GM18505 (cell line): Measurements from ENCODE around the gene SLC22A25.
"Not testable (repeated sequence)": the region's sequence is repeated elsewhere in the genome, so short reads cannot be mapped to it uniquely, and the experiment has no call there.

Experiments used
- ATAC-seq: cut with Tn5 transposase; IDR thresholded peaks from one replicate; pipeline ENCODE4 v1.9.1; 2021; ENCODE audit not compliant: unreplicated experiment
- POLR2A ChIP-seq: IDR thresholded peaks from 4 replicates; pipeline ENCODE4 v1.6.1; 2011; ENCODE audit warnings: borderline replicate concordance; ENCODE audit not compliant: insufficient read depth, insufficient read length; ENCODE audit errors: extremely low read depth

Gene SLC22A25

DNA sequence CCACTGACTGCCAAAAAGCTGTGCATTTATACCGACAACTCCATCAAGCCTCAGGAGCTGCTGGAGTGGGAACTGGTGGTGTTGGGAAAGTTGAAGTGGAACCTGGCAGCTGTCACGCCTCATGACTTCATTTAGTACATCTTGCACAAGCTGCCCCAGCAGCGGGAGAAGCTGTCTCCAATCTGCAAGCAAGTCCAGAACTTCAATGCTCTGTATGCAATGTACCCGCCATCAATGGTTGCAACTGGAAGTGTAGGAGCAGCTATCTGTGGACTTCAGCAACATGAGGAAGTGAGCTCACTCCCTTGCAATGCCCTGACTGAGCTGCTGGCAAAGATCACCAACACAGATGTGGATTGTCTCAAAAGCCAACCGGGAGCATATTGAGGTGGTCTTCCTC, at the start of gene SLC22A25:
TSS of gene SLC22A25 (minus strand) at position 67 of the 400 bp plus-strand sequence. CDS start 13,947 bp downstream, outside the sequence.
- ATAC-seq = no peak
- no peak for TF ChIP-seq POLR2A

- no peak for TF ChIP-seq POLR2A
- no peak for ATAC-seq
Observed at GRCh38 chr11:63290285-63290684, 46.9 kb upstream of the SLC22A25 start.

DNA sequence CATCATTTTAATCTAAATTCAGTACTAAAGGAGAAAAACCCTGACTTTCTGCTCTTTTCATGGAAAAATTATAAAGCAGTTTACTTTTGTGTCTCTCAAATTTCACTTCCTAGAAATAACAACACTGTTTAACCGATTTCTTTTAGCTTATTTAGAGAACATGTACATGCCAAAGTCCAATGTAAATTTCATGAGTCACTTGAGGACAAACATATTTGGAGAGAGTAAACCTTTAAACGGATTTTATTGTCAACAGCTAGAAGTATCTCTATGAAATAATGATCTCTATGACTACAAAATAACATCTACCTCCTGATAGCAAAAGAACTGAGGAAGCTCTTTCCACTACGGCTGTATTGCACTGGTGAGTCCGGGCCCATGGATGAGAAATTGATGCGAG, 46.3 kb upstream of the SLC22A25 start:
- no peak for ATAC-seq
- TF ChIP-seq POLR2A = no peak

DNA sequence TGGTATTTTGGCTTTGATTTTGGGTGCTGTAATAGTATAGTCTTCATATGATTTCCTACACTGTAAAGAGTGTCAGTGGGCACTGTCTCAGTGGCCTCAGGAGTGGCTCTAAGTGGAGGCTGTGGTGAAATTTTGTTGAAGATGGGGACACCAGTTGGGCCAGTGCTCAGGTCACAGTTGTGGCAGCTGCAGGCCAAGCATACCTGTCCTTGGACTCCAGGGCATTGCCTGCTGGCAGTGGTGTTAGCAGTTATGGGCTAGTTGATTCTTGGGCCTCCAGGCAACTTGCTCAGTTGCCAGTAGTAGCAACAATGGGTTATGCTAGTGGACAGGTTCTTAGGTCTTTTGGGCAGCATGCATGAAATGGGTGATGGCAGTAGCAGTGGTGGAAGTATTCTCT, 39.2 kb upstream of the SLC22A25 start:
- TF ChIP-seq POLR2A = no peak
- ATAC-seq = no peak

- no peak for ATAC-seq
- TF ChIP-seq POLR2A = no peak
Observed at GRCh38 chr11:63280920-63281319, 37.5 kb upstream of the SLC22A25 start.

GRCh38 chr11:63277345-63277943, 34.0 kb upstream of the SLC22A25 start:
- ATAC-seq = no peak
- TF ChIP-seq POLR2A = no peak

DNA sequence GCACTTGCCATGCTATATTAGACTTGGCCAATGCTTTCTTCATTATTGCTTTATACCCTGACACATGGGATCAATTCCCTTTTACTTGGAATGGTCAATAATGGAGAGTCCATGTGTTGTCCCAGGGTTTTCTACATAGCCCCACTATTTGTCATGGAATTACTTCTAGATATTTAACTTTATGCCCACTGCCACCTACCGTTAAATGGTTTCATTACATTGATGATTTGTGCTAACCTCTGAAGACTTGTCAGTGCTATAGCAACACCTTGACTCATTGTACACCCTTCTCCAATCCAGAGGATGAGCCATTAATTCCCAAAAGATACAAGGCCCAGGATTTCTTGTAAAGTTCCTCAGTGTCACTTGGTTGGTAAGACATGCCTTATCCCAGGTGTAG, 31.4 kb upstream of the SLC22A25 start:
- no peak for ATAC-seq
- no peak for TF ChIP-seq POLR2A

DNA sequence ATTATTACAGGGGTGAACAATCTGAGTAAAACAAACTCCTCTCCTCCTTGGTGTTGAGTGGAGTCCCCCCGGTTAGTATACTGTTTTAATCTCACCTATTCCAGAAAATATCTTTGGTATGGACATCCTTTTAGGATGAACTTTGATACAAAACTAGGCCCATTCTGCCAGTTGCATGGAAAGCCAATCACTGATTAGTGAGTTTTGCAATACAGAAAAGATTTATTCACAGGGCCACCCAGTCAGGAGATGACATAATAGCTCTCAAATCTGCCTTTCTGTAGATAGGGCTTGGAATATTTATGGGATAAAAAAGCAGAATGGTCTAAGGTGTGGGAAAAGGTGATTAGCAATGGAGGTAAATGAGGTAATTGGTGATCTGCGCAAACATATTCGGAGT, 30.3 kb upstream of the SLC22A25 start:
- ATAC-seq = no peak
- TF ChIP-seq POLR2A = no peak

DNA sequence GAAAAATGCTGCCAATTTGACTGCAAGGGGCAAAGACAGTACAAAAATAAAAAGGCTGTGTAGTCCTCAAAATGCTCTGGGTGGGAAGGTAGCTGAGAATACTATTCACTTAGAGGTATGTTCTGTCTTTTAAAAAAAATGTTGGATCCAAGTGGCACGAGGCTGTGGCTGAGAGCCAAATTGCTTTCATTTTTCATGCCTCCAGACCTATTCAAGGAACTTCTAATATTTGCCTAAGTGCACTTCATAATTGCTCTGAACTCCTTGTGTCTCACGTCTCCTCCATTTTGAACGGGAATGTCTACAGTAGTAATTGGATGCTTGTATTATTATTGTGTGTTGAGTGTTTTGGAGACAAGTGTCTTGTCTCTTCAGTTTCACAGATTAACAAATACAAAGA, 19.1 kb upstream of the SLC22A25 start:
- ATAC-seq = no peak
- no peak for TF ChIP-seq POLR2A

GRCh38 chr11:63251312-63251711, 7.9 kb upstream of the SLC22A25 start:
- no peak for ATAC-seq
- no peak for TF ChIP-seq POLR2A

- no peak for TF ChIP-seq POLR2A
- no peak for ATAC-seq
Observed at GRCh38 chr11:63250162-63251050, 7.0 kb upstream of the SLC22A25 start.

DNA sequence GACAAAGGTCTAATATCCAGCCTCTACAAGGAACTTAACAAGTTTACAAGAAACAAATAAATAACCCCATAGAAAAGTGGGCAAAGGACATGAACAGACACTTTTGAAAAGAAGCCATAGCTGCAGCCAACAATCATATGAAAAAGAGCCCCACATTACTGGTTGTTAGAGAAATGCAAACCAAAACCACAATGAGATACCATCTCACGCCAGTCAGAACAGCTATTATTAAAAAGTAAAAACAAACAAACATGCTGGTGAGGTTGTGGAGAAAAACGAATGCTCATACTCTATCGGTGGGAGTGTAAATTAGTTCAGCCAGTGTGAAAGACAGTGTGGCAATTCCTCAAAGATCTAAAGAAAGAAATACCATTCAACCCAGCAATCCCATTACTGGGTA, 5.6 kb upstream of the SLC22A25 start:
- no peak for ATAC-seq
- TF ChIP-seq POLR2A = no peak

DNA sequence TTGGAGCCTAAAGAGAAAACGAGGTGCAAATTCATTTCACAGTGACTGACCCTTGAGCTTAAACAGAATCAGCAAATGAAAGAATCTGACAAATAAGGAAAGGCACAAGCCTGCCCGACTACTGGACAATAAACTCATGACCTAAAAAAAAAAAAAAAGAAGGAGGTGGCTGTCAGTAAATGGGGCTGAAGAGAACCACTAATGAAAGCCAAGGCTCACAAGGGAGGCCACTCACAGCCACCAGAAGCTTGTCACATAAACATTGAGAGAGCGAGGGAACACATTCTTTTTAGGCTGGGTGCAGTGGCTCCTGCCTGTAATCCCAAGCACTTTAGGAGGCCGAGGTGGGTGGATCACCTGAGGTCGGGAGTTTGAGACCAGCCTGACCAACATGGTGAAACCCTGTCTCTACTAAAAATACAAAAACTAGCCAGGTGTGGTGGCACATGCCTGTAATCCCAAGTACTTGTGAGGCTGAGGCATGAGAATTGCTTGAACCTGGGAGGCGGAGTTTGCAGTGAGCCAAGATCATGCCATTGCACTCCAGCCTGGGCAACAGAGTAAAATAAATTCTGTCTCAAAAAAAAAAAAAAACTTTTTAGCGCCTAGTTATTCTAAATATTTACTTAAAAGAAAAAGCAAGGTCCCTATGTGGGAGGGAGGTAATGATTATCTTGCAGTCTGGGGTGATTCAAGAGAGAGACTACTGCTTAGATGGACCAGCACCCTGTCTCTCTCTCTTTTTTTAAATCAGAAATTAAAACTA, 4.0 kb upstream of the SLC22A25 start:
- not testable (repeated sequence) for ATAC-seq

- TF ChIP-seq POLR2A = no peak
- ATAC-seq = no peak
Observed at GRCh38 chr11:63246045-63246444, 2.6 kb upstream of the SLC22A25 start.

GRCh38 chr11:63244862-63245261, 1.5 kb upstream of the SLC22A25 start:
- no peak for TF ChIP-seq POLR2A
- ATAC-seq = no peak
